HCT116 (cell line): Measurements from ENCODE around the gene APH1B. TPM values are rescaled to one million over a fixed set of nuclear protein-coding genes. Genes with fewer than 3 reads are reported as not detected.
A peak's percentile ranks its signal among the peaks of the same experiment; 100 is the strongest.

ENCODE experiments used
- ATAC-seq: fragments of 200-7000 bp; cut with Tn5 transposase; 2 replicates; pipeline ENCODE4 v1.9.1; 2020; ENCODE audit warnings: mild to moderate bottlenecking, moderate library complexity
- Bru-seq: library from RNA; stranded (reverse); fragments of 400-500 nt; gene quantifications from one replicate; lab custom pipeline; 2021; lab: Mats Ljungman, UMichigan
- BruChase-seq, 2 experiments: library from RNA; stranded (reverse); fragments of 400-500 nt; gene quantifications; one replicate each; lab custom pipeline; 2021; lab: Mats Ljungman, UMichigan
- BruUV-seq: library from RNA; stranded (reverse); fragments of 400-500 nt; replicated peaks from 2 replicates; lab custom pipeline; 2021; lab: Mats Ljungman, UMichigan
- CTCF ChIA-PET: fragments of 300-600 bp; sonication (Branson Sonifier 250); formaldehyde crosslinking; loops from one replicate; lab custom pipeline; 2021; ENCODE audit warnings: antibody characterized with exemption; lab: Charles Lee
- POLR2A ChIA-PET: fragments of 300-600, 350-600 bp; sonication (Branson Sonifier 250); formaldehyde crosslinking; loops from one replicate; lab custom pipeline; 2021; ENCODE audit warnings: antibody characterized with exemption; lab: Charles Lee
- RAD21 ChIA-PET, 2 experiments: fragments of 300-600 bp; sonication (Branson Sonifier 250); formaldehyde crosslinking; loops; one replicate each; lab custom pipeline; 2023; ENCODE audit warnings: low total read pairs in 2 of 2; ENCODE audit not compliant: uncharacterized antibody in 2 of 2, unreplicated experiment in 2 of 2, low non-redundant PET in 1 of 2; lab: Charles Lee
- DNase-seq: peaks from one replicate; pipeline ENCODE4 v3.0.0-alpha.2; 2010; ENCODE audit warnings: low read depth, low spot score
- H2AFZ ChIP-seq: fragments of 200-600 bp; shearing (Covaris generic), sonication (generic); 2 replicates; pipeline ENCODE4 v1.6.1; 2017; ENCODE audit warnings: low read depth, mixed run types, mixed read lengths, antibody characterized with exemption, low read length; ENCODE audit not compliant: poor library complexity, severe bottlenecking
- H3K27ac ChIP-seq: 2 replicates; pipeline ENCODE4 v1.5.1; 2012; ENCODE audit warnings: low read depth, low read length
- H3K27me3 ChIP-seq: fragments of 200-600 bp; sonication (generic); 2 replicates; pipeline ENCODE4 v1.6.1; 2016; ENCODE audit warnings: mixed run types, low read length, mixed read lengths; ENCODE audit not compliant: insufficient read depth
- H3K36me3 ChIP-seq, 2 experiments: fragments of 200-500 bp in 1 of 2; fragments of 200-600 bp in 1 of 2; sonication (Bioruptor generic) in 1 of 2; sonication (generic) in 1 of 2; 2 replicates each; pipeline versions ENCODE4 v1.5.1 to v1.6.1; 2014 to 2016; ENCODE audit warnings: low read length in 2 of 2, inconsistent platforms in 1 of 2, mixed read lengths in 1 of 2, mixed run types in 1 of 2; ENCODE audit not compliant: insufficient read depth in 2 of 2, control insufficient read depth in 1 of 2
- H3K4me1 ChIP-seq, 2 experiments: fragments of 200-600 bp in 1 of 2; sonication (generic) in 1 of 2; 2 replicates each; pipeline versions ENCODE4 v1.5.1 to v1.6.1; 2012 to 2017; ENCODE audit warnings: low read length in 2 of 2, inconsistent platforms in 1 of 2, mild to moderate bottlenecking in 1 of 2, mixed read lengths in 1 of 2, mixed run types in 1 of 2, moderate library complexity in 1 of 2; ENCODE audit not compliant: insufficient read depth in 2 of 2, control insufficient read depth in 1 of 2
- H3K4me2 ChIP-seq: fragments of 200-600 bp; sonication (generic); 2 replicates; pipeline ENCODE4 v1.6.1; 2017; ENCODE audit warnings: mixed run types, low read length, mixed read lengths
- H3K4me3 ChIP-seq, 2 experiments: fragments of 200-600 bp in 1 of 2; sonication (generic) in 1 of 2; replicated peaks in 1 of 2; 2 replicates each; pipeline ENCODE4 v1.5.1; 2011 to 2016; ENCODE audit warnings: low read length in 2 of 2, control low read depth in 1 of 2, low read depth in 1 of 2, mild to moderate bottlenecking in 1 of 2, mixed read lengths in 1 of 2, mixed run types in 1 of 2
- H3K79me2 ChIP-seq: fragments of 200-600 bp; sonication (generic); 2 replicates; pipeline ENCODE4 v1.6.1; 2017; ENCODE audit warnings: mild to moderate bottlenecking, mixed run types, low read length, moderate library complexity, mixed read lengths; ENCODE audit not compliant: insufficient read depth
- H3K9ac ChIP-seq: fragments of 200-600 bp; sonication (generic); 2 replicates; pipeline ENCODE4 v1.6.1; 2016; ENCODE audit warnings: low read length, mixed read lengths
- H3K9me2 ChIP-seq: fragments of 200-600 bp; sonication (generic), shearing (Covaris generic); 2 replicates; pipeline ENCODE4 v1.6.1; 2017; ENCODE audit warnings: mixed run types, mild to moderate bottlenecking, moderate library complexity; ENCODE audit not compliant: insufficient read depth
- H3K9me3 ChIP-seq, 2 experiments: fragments of 200-500 bp in 1 of 2; fragments of 200-600 bp in 1 of 2; sonication (Bioruptor generic) in 1 of 2; sonication (generic) in 1 of 2; 2 replicates each; pipeline ENCODE4 v1.6.1; 2014 to 2017; ENCODE audit warnings: low read length in 2 of 2, mixed read lengths in 2 of 2, inconsistent platforms in 1 of 2, low read depth in 1 of 2, mild to moderate bottlenecking in 1 of 2, mixed run types in 1 of 2, moderate library complexity in 1 of 2; ENCODE audit not compliant: control insufficient read depth in 1 of 2, insufficient read depth in 1 of 2
- H4K20me1 ChIP-seq: fragments of 200-600 bp; sonication (generic), shearing (Covaris generic); 2 replicates; pipeline ENCODE4 v1.6.1; 2017; ENCODE audit warnings: mixed run types, mild to moderate bottlenecking, moderate library complexity; ENCODE audit not compliant: insufficient read depth
- CBX3 ChIP-seq: IDR thresholded peaks from 2 replicates; pipeline ENCODE4 v1.6.1; 2012; ENCODE audit warnings: low read depth
- EGR1 ChIP-seq: IDR thresholded peaks from 2 replicates; pipeline ENCODE4 v1.6.1; 2012; ENCODE audit warnings: low read depth
- POLR2A ChIP-seq: IDR thresholded peaks from 2 replicates; pipeline ENCODE4 v1.7.0; 2011; ENCODE audit warnings: borderline replicate concordance; ENCODE audit not compliant: insufficient read depth, insufficient read length; ENCODE audit errors: extremely low read depth
- POLR2AphosphoS5 ChIP-seq: IDR thresholded peaks from 2 replicates; pipeline ENCODE4 v1.6.1; 2011; ENCODE audit warnings: mild to moderate bottlenecking, low read depth, low read length, moderate library complexity
- SIN3A ChIP-seq: IDR thresholded peaks from 2 replicates; pipeline ENCODE4 v1.6.1; 2012; ENCODE audit warnings: low read depth
- SP1 ChIP-seq: IDR thresholded peaks from 2 replicates; pipeline ENCODE4 v1.6.1; 2012; ENCODE audit warnings: low read depth
- YY1 ChIP-seq: IDR thresholded peaks from 2 replicates; pipeline ENCODE4 v1.6.1; 2011; ENCODE audit warnings: low read length, low read depth, moderate library complexity, mild to moderate bottlenecking; ENCODE audit not compliant: insufficient replicate concordance; ENCODE audit errors: extremely low read depth
- intact Hi-C: fragments of 100-400 bp; cut with micrococcal nuclease; formaldehyde crosslinking; loops from 2 replicates; pipeline ENCODE4 v1.10.0; 2022
- long read RNA-seq: library from polyadenylated mRNA; unstranded; transcript quantifications from one replicate; pipeline ENCODE4 v2.0.0, GENCODE V29; 2021; ENCODE audit not compliant: unreplicated experiment
- polyA plus RNA-seq: library from polyadenylated mRNA; unstranded; fragments of >200 nt; gene quantifications from 2 replicates; pipeline ENCODE4 v1.2.1, GENCODE V29; 2012; ENCODE audit warnings: missing spikeins
- total RNA-seq: library from RNA; stranded (reverse); gene quantifications from one replicate; pipeline ENCODE4 v1.2.1, GENCODE V29; 2021; ENCODE audit not compliant: unreplicated experiment

Gene APH1B
- total RNA-seq (8.5 TPM), Bru-seq, nascent RNA (percentile 50 among the genes with signal in this experiment), BruChase-seq, experiment 1, labeled RNA remaining after a 6-hour chase (percentile 54 among the genes with signal in this experiment), BruChase-seq, experiment 2, labeled RNA remaining after a 2-hour chase (percentile 65 among the genes with signal in this experiment)
- polyA plus RNA-seq: 1.5 and 2.2 TPM in 2 replicates
- long read RNA-seq, full-length matches to known transcripts: 6 of 8 reads
- long read RNA-seq, partial matches to known transcripts: 0 of 8 reads
- long read RNA-seq, other reads (novel, unspliced or antisense): 2 of 8 reads

DNA sequence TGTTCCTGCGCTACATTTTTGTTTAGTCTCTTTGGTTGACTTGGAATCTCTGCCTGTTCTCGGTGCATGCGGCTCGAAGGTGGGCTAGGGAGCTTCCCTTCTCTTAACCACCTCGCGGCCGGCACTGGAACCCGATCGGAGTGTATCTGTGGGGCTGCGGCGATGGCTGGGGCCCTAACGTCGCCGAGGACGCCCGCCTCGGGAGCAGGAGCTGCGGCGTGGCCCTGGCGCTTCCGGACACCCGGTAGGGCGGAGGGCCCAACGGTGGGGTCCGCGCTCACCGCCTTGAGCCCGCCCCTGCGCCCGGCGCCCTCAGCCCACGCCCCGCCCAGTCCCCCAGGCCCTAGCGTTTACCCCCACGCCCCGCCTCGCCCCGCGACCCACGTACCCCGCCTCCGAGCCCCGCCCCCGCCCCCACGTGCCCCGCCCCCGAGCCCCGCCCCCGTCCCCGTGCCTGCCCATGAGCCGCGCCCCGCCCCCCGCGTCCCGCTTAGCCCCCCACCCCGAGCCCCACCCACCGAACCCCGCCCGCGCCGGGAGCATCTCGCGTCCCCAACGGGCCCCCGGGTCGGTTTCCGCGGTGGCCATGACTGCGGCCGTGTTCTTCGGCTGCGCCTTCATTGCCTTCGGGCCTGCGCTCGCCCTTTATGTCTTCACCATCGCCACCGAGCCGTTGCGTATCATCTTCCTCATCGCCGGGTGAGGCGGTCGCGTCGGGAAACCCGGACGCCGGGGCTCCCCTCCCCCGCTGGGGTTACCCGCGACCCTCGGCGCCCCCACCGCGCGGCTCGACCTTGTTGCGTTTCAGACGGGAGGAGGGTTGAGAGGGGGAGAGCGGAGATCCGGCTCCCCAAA is at the start of gene APH1B:
Gene APH1B (plus strand): TSS at position 568 of the 855 bp plus-strand sequence. CDS start 19 bp downstream, at position 587.
- H3K4me1 ChIP-seq: peaks cover 3 to 14% of the 10 kb centered on the region in 2 experiments; a peak in 3 of 4 replicates
- intact Hi-C loops: loop anchor here (10.0 kb wide), 2 partner anchors 122 to 232 kb away; partner anchors contain the start of genes RPS27L and TPM1
- CTCF ChIA-PET: no interaction called here
- peak within 1 kb of the TSS; percentile 80 for H2AFZ ChIP-seq
- H4K20me1 ChIP-seq: no peaks in the 10 kb centered on the region
- peak within 1 kb of the TSS; percentile 97 for H3K4me2 ChIP-seq
- no peaks in the 10 kb centered on the region for H3K9me3 ChIP-seq
- no peaks in the 10 kb centered on the region for H3K27me3 ChIP-seq
- no peak for DNase-seq
- H3K27ac ChIP-seq: peak within 1 kb of the TSS; percentile 27; the same call in 1 of the 2 replicates
- POLR2A ChIA-PET: interaction anchor here (0.7 kb wide), 1 partner anchor 95 kb away, joined by 3 read pairs; no protein-coding TSS in a partner anchor
- no TSS peak for BruUV-seq
- peak within 1 kb of the TSS; percentile 62 for H3K9ac ChIP-seq
- H3K9me2 ChIP-seq: no peaks in the 10 kb centered on the region
- no peaks in the 10 kb centered on the region for H3K79me2 ChIP-seq
- peak; percentile 91 for ATAC-seq
- peak within 1 kb of the TSS; percentile 63 to 75 for H3K4me3 ChIP-seq
- H3K36me3 ChIP-seq: no peaks in the 10 kb centered on the region
- TF ChIP-seq POLR2AphosphoS5: peak; percentile 54
- peak; percentile 35 for TF ChIP-seq POLR2A
- no peak for TF ChIP-seq YY1
- RAD21 ChIA-PET: no interaction called here

DNA sequence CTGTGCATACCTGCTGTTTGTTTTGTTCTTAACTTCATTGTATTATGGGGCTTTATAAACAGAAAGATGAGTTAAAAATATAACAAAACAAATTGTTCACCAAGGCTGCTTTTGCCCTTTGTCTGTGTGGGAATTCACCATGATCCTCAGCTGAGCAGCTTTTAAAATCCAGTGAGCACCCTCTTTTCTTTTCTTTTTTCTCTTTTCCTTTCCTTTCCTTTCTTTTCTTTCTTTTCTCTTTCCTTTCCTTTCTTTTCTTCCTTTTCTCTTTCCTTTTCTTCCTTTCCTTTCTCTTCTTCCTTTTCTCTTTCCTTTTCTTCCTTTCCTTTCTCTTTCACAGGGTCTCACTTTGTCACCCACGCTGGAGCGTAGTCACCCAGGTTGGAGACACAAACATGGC is 49.7 kb upstream of the APH1B start:
- Histone ChIP-seq H3K9me3 (no peaks in the 10 kb centered on the region), H3K4me1 (no peaks in the 10 kb centered on the region), H3K4me2 (no peak overlapping the region), H3K27me3 (no peaks in the 10 kb centered on the region), H2AFZ (no peak overlapping the region), H3K79me2 (no peaks in the 10 kb centered on the region), H3K9ac (no peak overlapping the region), H3K36me3 (no peaks in the 10 kb centered on the region), H3K27ac (no peak overlapping the region), H3K9me2 (no peaks in the 10 kb centered on the region), H3K4me3 (no peak overlapping the region), H4K20me1 (no peaks in the 10 kb centered on the region)
- ChIA-PET CTCF (no interaction called here), RAD21 (no interaction called here), POLR2A (no interaction called here)
- ATAC-seq (no peak), DNase-seq (no peak)
- no TSS peak for BruUV-seq
- TF ChIP-seq SIN3A (no peak), SP1 (no peak), EGR1 (no peak), CBX3 (no peak)
- intact Hi-C loops: no loop called here
